Measurements from ENCODE around the gene SH3PXD2A.

The SH3PXD2A gene

DNA sequence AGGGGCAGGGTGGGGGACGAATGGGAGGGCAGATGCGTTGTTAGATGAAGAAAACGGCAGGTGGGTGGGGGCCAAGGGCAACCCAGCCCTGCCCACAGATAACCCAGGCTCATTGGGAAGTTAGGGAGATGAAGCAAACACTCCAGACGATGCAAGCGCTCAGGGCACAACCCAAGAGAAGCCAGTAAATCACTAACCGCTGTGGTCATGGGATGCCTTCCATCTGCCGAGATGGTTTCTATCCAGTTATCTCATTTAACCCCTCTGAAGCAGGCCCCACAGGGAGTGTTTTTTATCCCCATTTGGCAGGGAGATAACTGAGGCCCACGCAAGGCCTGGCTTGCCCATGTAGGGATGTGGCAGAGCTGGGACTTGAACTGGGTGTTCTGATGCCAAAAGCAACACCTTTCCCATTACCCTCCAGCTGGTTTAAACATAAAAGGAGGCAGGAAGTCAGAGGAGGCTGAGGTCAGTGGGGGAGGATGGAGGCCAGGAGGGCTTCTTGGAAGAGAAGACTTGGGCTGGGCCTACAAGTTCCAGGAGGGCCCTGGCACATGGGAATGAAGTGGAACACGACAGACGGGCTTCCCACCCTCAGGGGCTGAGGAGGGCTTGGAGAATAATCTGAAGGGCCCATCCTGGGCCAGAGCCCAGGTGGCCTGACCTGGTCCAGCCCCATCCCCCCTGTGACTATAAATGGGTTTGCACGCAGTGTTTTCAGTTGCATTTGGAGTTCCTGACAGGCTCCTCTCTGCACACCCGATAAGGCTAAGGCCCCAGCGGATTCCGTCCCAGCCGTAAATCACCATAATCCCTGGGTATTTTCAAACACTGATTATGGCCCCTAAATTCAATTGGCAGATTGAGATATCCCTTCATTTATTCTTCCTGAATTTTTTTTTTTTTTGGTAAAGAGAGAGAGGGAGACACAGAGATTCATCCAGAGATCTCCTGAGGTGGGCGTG, 281.0 kb downstream of the SH3PXD2A start:
- DNase-seq (ENCODE audit: insufficient read length, low spot score) (no peak), FAIRE-seq (no peak)
- no peak for TF ChIP-seq POLR2A (IDR thresholded peaks at IDR 0.05; ENCODE audit: low read depth, low read length)
- no peak for TF ChIP-seq TAF1 (IDR thresholded peaks at IDR 0.05; ENCODE audit: low read depth, low read length)
- TF ChIP-seq SPI1 (IDR thresholded peaks at IDR 0.05; ENCODE audit: low read depth, low read length): no peak
- no peak for TF ChIP-seq PAX5 (IDR thresholded peaks at IDR 0.05; ENCODE audit: insufficient read depth, low read length, severe bottlenecking)
- TF ChIP-seq POLR2AphosphoS5 (IDR thresholded peaks at IDR 0.05; ENCODE audit: low read depth, low read length): no peak
- no peak for TF ChIP-seq POU2F2 (IDR thresholded peaks at IDR 0.05; ENCODE audit: low read depth, low read length)

DNA sequence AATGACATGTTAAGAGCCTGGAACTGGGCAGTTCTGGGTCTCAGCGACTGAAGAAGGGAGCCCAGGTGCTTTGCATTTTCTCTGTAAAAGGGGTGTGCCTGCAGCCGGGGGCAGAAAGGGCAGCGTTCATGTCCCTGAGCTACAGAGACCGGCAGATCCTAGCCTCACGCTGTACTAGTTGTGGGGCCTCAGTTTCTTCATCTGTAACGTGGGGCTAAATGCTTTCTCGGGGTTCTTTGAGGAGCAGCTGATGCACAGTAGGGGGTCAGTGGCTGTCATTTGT, 282.2 kb downstream of the SH3PXD2A start:
- no peak for TF ChIP-seq POU2F2 (IDR thresholded peaks at IDR 0.05; ENCODE audit: low read depth, low read length)
- no peak for TF ChIP-seq POLR2AphosphoS5 (IDR thresholded peaks at IDR 0.05; ENCODE audit: low read depth, low read length)
- TF ChIP-seq POLR2A (IDR thresholded peaks at IDR 0.05; ENCODE audit: low read depth, low read length): no peak
- no peak for TF ChIP-seq TAF1 (IDR thresholded peaks at IDR 0.05; ENCODE audit: low read depth, low read length)
- no peak for TF ChIP-seq SPI1 (IDR thresholded peaks at IDR 0.05; ENCODE audit: low read depth, low read length)
- TF ChIP-seq PAX5 (IDR thresholded peaks at IDR 0.05; ENCODE audit: insufficient read depth, low read length, severe bottlenecking): no peak
- no peak for FAIRE-seq

DNA sequence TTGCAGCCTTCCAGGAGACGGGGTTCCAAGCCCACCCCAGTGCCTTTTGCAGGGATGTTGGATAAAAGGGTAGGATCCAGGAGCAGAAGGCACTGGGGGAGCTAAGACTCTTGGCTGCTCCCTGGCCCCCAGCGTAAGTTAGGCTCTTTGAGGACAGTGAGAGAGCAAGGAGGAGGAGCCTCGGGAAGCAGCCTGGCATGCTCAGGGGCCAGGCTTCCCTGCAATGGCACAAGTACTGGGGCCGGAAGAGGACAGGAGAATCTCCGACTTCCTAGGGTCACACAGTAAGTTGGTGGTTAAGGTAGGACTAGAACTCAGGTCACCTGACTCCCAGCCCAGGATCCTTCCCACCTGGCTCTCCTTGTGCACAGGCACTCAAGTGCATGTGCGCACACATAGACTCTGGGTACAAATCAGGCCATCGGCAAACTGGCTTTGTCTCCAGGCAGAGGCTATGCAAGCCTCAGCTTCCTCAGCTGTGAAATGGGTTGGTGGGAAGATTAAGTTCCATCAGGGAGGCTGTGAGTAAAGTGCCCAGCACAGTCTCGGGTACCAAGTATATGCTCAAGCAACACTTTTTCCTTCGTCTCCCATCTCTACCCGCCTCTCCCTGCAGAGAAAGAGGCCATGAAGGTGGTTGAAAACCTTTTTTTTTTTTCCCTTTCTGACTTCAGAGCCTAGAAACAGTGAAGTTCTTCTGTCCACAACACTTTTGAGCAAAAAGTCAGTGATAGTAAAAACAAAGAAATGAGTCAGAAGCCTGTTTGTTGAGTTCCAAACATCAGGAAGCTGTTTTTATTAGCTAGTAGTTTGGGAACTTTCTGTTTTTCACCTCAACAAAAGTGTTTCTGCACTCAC, 282.8 kb downstream of the SH3PXD2A start:
- DNase-seq (ENCODE audit: insufficient read length, low spot score) (no peak), FAIRE-seq (no peak)
- TF ChIP-seq POLR2AphosphoS5 (IDR thresholded peaks at IDR 0.05; ENCODE audit: low read depth, low read length) (no peak), POLR2A (IDR thresholded peaks at IDR 0.05; ENCODE audit: low read depth, low read length) (no peak), TAF1 (IDR thresholded peaks at IDR 0.05; ENCODE audit: low read depth, low read length) (no peak), PAX5 (IDR thresholded peaks at IDR 0.05; ENCODE audit: insufficient read depth, low read length, severe bottlenecking) (no peak), POU2F2 (IDR thresholded peaks at IDR 0.05; ENCODE audit: low read depth, low read length) (no peak), SPI1 (IDR thresholded peaks at IDR 0.05; ENCODE audit: low read depth, low read length) (no peak)

More for the DNA sequence above, 282.2 kb downstream of the SH3PXD2A start:
- DNase-seq (ENCODE audit: insufficient read length, low spot score): no peak

DNA sequence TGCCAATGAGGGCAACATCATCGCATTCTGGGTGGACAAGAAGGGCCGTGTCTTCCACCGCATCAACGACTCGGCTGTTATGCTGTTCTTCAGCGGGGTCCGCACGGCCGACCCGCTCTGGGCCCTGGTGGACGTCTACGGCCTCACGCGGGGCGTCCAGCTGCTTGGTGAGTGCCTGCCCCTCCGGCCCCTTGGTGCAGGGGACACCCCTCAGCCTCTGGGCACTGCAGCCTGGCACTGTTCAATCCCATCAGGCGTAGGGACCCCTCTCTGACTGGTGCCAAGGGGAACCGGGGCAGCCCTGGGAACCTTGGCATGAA, 283.8 kb downstream of the SH3PXD2A start:
- DNase-seq (ENCODE audit: insufficient read length, low spot score): no peak
- FAIRE-seq: no peak
- no peak for TF ChIP-seq PAX5 (IDR thresholded peaks at IDR 0.05; ENCODE audit: insufficient read depth, low read length, severe bottlenecking)
- no peak for TF ChIP-seq POLR2AphosphoS5 (IDR thresholded peaks at IDR 0.05; ENCODE audit: low read depth, low read length)
- TF ChIP-seq SPI1 (IDR thresholded peaks at IDR 0.05; ENCODE audit: low read depth, low read length): no peak
- TF ChIP-seq POU2F2 (IDR thresholded peaks at IDR 0.05; ENCODE audit: low read depth, low read length): no peak

DNA sequence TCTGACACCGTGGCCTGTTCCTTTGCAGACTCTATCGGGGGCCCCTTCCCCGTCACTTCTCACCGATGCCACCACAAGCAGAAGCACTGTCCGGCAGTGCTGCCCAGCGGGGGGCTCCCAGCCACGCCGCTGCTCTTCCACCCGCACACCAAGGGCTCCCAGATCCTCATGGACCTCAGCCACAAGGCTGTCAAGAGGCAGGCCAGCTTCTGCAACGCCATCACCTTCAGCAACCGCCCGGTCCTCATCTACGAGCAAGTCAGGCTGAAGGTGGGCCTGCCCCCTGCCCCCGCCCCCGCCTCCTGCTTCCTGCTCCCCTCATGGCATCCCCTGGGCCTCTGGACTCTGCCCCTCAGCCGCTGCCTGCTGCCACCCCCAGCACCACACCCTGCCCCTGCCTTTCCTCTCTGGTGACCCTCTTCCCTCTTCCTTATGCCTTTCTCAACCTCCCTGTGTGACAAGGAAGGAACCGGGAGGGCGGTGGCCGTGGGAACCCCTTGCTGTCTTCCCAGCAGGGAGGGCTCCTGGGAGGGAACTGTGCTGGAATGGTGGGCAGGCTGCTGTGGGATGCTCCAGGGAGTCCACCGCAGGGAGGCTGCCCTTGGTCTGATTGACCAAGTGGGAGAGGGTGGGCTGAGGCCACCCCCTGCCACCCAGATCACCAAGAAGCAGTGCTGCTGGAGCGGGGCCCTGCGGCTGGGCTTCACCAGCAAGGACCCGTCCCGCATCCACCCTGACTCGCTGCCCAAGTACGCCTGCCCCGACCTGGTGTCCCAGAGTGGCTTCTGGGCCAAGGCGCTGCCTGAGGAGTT, 284.3 kb downstream of the SH3PXD2A start:
- TF ChIP-seq POLR2A (IDR thresholded peaks at IDR 0.05; ENCODE audit: low read depth, low read length) (no peak), SPI1 (IDR thresholded peaks at IDR 0.05; ENCODE audit: low read depth, low read length) (no peak), POLR2AphosphoS5 (IDR thresholded peaks at IDR 0.05; ENCODE audit: low read depth, low read length) (no peak), TAF1 (IDR thresholded peaks at IDR 0.05; ENCODE audit: low read depth, low read length) (no peak), POU2F2 (IDR thresholded peaks at IDR 0.05; ENCODE audit: low read depth, low read length) (no peak)
- FAIRE-seq (no peak), DNase-seq (ENCODE audit: insufficient read length, low spot score) (no peak)

DNA sequence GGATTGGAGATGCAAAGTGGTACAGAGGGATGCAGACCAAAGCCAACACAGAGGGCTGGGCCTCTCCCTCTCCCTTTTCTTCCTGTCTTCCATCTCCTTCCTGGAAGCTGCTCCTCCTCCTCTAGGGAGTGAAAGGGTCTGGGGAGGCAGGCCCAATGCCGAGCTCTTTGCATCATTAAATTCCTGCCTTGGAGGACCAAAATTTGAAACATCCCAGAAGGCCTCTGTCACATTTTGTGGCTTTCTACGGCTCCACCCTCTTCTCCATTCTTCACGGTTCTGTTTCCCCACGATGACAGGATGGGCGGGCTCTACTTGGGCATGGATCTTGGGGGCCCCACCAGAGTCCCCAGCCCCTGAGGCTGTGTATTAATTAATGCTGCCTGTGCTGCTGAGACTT, 285.5 kb downstream of the SH3PXD2A start:
- no peak for TF ChIP-seq POU2F2 (IDR thresholded peaks at IDR 0.05; ENCODE audit: low read depth, low read length)
- TF ChIP-seq POLR2AphosphoS5 (IDR thresholded peaks at IDR 0.05; ENCODE audit: low read depth, low read length): no peak
- TF ChIP-seq PAX5 (IDR thresholded peaks at IDR 0.05; ENCODE audit: insufficient read depth, low read length, severe bottlenecking): no peak
- TF ChIP-seq POLR2A (IDR thresholded peaks at IDR 0.05; ENCODE audit: low read depth, low read length): no peak
- no peak for TF ChIP-seq TAF1 (IDR thresholded peaks at IDR 0.05; ENCODE audit: low read depth, low read length)
- no peak for TF ChIP-seq SPI1 (IDR thresholded peaks at IDR 0.05; ENCODE audit: low read depth, low read length)
- FAIRE-seq: no peak
- no peak for DNase-seq (ENCODE audit: insufficient read length, low spot score)

DNA sequence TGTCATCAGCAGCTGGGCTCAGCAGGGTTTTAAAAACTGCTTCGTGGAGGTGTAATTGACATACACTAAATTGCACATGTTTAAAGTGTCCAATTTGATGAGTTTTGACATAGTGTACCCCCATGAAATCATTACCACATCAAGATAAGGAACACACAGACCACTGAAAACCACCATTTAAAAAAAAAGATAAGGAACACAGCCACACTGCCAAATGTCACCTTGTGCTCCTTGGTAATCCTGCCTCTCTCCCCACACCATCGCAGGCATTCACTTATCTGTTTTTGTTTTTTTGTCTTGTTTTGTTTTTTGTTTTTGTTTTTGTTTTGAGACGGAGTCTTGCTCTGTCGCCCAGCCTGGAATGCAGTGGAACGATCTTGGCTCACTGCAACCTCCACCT, 286.9 kb downstream of the SH3PXD2A start:
- no peak for TF ChIP-seq POLR2A (IDR thresholded peaks at IDR 0.05; ENCODE audit: low read depth, low read length)
- TF ChIP-seq POLR2AphosphoS5 (IDR thresholded peaks at IDR 0.05; ENCODE audit: low read depth, low read length): no peak
- TF ChIP-seq PAX5 (IDR thresholded peaks at IDR 0.05; ENCODE audit: insufficient read depth, low read length, severe bottlenecking): no peak
- TF ChIP-seq TAF1 (IDR thresholded peaks at IDR 0.05; ENCODE audit: low read depth, low read length): no peak
- no peak for TF ChIP-seq SPI1 (IDR thresholded peaks at IDR 0.05; ENCODE audit: low read depth, low read length)
- TF ChIP-seq POU2F2 (IDR thresholded peaks at IDR 0.05; ENCODE audit: low read depth, low read length): no peak
- DNase-seq (ENCODE audit: insufficient read length, low spot score) (no peak), FAIRE-seq (no peak)

DNA sequence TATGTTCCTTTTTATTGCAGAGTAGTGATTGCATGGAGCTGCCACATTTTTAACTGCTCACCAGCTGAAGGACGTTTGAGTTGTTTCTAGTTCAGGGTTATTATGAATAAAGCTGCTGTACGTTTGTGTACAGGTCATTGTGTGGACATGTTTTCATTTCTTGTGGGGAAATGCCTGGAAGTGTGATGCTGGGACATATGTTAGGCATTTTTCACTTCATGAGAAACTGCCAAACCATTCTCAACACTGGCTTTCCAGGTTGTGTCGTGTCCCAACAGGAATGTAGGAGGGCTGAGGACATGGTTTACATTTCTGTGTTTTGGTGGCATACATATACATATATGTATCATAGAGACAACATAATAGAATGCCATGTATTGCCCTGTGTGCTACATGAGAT, 288.8 kb downstream of the SH3PXD2A start:
- DNase-seq (ENCODE audit: insufficient read length, low spot score) (no peak), FAIRE-seq (no peak)
- TF ChIP-seq PAX5 (IDR thresholded peaks at IDR 0.05; ENCODE audit: insufficient read depth, low read length, severe bottlenecking): no peak
- TF ChIP-seq SPI1 (IDR thresholded peaks at IDR 0.05; ENCODE audit: low read depth, low read length): no peak
- no peak for TF ChIP-seq POLR2AphosphoS5 (IDR thresholded peaks at IDR 0.05; ENCODE audit: low read depth, low read length)
- TF ChIP-seq POLR2A (IDR thresholded peaks at IDR 0.05; ENCODE audit: low read depth, low read length): no peak
- no peak for TF ChIP-seq TAF1 (IDR thresholded peaks at IDR 0.05; ENCODE audit: low read depth, low read length)
- TF ChIP-seq POU2F2 (IDR thresholded peaks at IDR 0.05; ENCODE audit: low read depth, low read length): no peak

Measured in GM12891 (cell line).